Stimulated activated CD8-positive, alpha-beta memory T cell treated with anti-CD3 and anti-CD28 coated beads, Interleukin-4, amount 100 ng/mL, for 48 hours (primary cell): ENCODE data around the gene PTMS.
"Not testable (repeated sequence)": the region's sequence is repeated elsewhere in the genome, so short reads cannot be mapped to it uniquely, and the experiment has no call there.

Experiments
- DNase-seq: peaks from one replicate; pipeline ENCODE4 v3.0.0-alpha.2; 2020

Gene PTMS, protein sequence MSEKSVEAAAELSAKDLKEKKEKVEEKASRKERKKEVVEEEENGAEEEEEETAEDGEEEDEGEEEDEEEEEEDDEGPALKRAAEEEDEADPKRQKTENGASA

DNA sequence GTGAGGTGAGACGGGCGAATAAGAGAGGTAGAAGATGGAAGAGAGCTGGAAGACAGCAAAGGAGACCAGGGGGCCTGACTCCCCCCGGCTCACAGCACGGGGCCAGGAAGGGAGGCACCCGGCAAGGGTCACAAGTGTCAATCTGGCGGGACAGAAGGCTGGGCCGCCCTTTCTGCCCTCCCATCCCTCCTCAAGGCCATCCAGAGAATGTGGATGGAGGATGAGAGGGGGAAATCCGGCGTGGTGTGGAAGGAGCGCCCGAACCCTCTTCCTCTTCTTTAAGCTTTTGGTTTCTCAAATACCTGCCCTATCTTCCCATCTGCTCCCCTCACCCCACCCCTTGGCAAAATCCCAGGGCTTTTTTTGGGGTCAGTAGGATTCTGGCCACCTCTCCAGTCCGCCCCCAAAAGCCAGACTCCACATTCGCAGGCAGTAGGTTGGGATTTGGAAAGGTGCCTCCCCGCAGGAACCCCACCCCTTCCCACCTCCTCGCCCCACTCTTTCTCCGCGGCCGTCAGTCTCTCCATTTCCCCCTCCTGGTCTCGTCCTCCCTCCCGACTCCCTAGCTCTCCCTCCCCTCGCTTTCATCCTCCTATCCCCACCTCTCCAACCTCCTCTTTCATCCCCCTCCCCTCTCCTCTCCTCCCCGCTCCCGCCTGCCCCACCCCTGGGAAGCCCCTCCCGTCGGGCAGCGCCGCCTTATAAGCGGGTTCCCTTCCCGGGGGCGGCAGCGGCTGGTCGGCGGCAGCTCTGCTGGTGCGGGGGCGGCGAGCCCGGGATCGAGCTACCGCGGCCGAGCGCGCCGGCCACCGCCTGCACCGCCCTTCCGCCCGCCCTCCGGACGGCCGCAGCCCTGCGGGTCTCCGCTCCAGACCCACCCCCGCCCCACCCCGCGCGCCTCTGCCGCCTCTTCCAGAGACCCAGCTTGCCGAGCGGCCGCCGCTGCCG, at the start of gene PTMS:
Gene PTMS, plus strand, starts transcription at position 730 of the 948 bp plus-strand sequence. CDS start 343 bp downstream, outside the sequence.
- DNase-seq, result peak; percentile 72

DNA sequence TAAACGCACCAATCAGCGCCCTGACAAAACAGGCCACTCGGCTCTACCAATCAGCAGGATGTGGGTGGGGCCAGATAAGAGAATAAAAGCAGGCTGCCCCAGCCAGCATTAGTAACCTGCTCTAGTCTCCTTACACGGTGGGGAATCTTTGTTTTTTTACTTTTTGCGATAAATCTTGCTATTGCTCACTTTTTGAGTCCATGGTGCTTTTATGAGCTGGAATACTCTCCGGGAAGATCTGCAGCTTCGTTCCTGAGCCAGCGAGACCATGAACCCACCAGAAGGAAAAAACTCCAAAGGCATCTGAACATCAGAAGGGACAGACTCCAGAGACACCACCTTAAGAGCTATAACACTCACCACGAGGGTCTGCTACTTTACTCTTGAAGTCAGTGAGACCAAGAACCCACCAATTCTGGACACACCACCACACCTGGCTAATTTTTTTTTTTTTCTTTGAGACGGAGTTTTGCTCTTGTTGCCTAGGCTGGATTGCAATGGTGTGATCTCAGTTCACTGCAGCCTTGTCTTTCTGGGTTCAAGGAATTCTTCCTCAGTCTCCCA, 49.2 kb upstream of the PTMS start:
- DNase-seq, result no peak

DNA sequence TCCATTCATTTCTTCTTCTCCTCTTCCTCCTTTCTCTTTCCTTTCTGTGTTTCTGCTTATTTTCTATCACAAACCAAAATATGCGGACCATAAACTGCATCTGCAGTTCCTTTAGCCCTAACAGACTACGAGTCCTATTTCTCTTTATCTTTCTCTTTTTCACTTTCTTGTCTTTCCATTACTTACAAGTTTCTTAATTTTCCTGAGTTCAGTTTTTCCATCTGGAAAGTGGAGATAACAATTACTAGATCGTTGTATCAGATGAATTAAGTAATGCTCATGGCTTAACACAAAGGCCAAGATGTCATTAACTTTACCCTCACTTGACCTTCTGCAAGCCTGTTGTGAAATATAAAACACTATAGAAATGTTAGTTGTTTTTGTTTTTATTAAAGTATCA, 43.3 kb upstream of the PTMS start:
- no peak for DNase-seq

DNA sequence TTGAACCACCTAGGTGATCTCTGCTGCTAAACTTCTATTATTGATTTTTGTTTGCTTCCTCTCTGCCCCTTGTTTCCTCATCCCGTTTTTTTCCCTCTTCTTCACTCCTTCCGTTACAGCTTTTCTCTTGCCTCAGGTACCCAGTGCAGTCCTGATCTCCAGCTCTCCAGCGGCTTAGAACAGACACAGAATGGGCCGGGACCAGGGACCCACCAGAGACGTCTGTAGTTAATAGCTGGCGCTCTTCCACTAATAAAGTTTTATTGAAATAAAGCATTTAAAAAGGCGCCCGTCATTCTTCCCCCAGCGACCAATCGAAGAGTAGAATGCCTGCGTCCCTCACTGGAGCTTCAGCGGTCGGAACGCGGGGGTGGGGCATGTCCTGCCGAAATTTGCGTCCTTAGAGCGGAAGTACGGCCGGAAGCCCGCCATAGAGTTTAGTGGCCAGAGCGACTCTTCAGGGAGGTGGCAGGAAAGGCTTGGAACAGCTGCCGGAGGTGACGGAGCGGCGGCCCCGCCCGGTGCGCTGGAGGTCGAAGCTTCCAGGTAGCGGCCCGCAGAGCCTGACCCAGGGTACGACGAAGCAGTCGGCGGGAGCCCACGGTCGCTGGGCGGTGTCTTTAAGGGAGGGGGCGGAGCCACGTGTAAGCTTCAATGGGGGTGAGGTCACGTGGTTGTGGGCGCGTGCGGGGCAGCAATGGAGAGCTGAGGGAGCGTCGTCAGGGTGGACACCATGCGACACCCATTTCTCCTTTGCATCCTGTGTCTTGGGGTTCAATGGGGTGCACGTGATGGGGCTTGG, 42.4 kb upstream of the PTMS start, which contains the start of gene COPS7A:
Gene COPS7A, plus strand, starts transcription at position 440 of the 802 bp plus-strand sequence. CDS start 611 bp downstream, outside the sequence.
- DNase-seq, result peak; percentile 98

DNA sequence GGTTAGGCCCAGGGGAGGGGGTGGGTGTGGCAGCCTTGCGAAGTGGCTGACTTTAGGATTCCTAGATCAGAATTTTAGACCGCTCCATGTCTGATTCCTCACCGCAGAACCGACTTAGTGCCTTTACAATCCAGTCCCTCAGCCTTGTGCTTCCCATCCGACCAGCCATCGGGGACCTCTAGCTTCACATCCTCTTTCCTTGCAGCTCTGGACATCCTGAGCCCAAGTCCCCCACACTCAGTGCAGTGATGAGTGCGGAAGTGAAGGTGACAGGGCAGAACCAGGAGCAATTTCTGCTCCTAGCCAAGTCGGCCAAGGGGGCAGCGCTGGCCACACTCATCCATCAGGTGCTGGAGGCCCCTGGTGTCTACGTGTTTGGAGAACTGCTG, 41.8 kb upstream of the PTMS start:
- DNase-seq, result peak; percentile 49

DNA sequence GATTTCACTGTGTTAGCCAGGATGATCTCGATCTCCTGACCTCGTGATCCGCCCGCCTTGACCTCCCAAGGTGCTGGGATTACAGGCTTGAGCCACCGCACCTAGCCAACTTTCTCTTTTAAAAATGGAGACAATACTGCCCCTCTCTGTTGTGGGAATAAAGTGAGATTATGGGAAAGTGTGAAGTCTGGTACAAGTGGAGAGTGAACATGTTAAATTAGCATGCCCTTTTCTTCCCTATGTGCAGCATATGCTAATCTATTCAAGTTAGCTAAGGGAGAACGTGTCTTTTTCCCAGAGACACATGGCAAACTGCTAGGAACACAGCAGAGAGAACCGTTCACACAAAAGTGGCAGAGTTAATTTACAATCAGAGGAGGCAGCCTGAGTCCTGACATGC, 40.8 kb upstream of the PTMS start:
- no peak for DNase-seq

DNA sequence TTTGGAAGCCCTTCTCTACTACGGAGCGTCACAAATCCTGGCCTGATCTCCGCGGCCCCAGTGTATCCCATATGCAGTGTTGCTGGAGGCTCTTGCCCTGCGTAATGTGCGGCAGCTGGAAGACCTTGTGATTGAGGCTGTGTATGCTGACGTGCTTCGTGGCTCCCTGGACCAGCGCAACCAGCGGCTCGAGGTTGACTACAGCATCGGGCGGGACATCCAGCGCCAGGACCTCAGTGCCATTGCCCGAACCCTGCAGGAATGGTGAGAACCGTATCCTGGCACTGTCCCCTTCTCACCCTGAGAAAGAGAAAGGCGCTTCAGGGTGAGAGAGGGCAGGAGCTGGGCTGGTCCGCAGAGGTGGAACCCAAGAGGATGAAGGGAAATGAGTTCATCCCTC, 37.0 kb upstream of the PTMS start:
- no peak for DNase-seq

DNA sequence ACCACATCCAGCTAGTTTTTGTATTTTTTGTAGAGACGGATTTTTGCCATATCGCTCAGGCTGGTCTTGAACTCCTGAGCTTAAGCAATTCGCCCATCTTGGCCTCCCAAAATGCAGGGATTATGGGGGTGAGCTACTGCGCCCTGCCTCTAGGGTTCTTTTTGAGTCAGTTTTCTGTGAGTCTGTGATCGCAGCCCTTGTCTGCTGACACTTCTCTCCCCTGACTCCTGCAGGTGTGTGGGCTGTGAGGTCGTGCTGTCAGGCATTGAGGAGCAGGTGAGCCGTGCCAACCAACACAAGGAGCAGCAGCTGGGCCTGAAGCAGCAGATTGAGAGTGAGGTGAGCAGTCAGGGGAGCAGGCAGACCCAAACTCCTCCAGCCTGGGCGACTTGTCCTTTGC, 36.0 kb upstream of the PTMS start:
- no peak for DNase-seq

DNA sequence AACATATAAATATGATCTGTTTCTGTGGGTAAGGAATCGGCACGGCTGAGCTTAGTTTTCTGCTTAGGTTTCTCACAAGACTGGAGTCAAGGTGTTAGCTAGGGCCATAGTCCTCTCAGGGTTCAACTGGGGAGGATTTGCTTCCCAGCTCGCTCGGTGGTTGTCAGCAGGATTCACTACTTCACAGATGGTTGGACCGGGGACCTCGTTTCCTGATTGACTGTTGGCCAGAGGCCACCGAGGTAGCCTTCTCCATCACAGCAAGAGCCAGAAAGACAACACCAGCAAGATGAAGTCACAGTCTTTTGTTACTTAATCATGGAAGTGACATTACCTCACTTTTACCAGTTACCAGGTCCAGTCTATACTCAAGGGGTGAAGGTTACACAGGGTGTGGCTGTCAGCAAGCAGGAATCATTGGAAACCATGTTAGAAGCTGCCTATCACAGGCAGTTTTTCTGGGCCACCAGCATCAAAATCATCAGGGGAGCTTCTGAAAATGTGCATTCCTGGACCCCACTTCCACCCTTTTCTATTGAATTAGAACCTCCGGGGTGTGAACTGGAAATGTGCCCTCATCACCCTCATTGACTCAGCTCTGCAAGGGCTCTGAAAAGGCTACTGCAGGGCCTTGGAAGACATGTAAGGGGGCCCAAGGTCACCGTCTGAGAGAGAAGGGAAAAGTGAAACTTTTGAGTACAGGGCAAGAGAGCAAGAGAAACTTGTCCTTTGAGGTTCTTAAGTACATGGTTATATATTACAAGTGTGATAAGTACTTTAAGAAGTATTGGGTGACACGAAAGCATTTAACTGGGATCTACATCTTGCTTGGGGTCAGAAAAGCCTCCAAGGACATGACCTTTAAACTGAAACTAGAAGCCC, 31.4 kb upstream of the PTMS start:
- no peak for DNase-seq

DNA sequence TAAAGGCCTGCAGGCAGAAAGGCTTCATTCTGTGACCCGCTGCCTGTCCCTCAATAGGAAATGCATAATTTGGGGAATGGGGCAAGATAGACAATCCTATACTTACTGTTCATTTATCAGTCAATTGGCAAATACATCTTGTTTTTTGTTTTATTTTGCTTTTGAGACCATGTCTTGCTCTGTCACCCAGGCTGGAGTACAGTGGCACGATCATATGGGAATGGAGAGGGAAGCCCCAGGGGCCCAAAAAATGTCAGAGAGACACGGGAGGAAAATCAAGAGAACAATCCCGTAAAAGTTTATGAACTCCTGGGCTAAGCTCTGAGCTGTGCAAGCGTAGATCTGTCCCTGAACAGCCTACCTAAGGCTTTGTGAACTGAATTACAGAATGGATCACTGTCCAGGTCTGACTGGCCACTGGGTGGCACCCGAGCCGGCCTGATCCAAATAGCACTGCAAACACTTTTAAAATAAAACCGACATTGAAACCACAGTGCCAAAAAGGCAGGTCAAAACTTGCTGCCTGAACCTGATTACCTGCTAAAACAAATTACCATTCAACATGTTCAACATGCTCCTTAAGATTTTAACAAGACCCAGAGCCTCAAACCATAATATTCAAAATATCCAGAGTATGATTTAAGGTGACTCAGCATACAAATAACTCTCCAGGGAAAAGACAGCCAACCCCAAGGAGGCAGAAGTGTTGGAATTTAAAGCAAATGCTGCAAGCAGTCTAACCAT, 30.5 kb upstream of the PTMS start:
- peak; percentile 52 for DNase-seq

DNA sequence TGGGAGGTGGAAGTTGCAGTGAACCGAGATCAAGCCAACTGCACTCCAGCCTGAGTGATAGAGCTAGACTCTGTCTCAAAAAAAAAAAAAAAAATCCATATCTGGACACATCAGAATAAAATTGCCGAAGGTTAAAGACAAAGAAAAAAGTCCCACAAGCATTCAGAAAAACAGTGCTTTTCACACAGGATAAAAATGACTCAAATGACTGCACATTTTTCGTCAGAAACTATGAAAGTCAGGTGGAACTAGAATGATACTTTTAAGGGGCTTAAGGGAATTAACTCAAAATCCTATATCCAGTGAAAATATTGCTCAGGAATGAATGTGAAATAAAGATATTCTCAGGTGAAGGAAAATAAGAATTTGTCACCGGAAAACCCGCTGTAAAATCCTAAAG, 29.4 kb upstream of the PTMS start:
- DNase-seq, result no peak

DNA sequence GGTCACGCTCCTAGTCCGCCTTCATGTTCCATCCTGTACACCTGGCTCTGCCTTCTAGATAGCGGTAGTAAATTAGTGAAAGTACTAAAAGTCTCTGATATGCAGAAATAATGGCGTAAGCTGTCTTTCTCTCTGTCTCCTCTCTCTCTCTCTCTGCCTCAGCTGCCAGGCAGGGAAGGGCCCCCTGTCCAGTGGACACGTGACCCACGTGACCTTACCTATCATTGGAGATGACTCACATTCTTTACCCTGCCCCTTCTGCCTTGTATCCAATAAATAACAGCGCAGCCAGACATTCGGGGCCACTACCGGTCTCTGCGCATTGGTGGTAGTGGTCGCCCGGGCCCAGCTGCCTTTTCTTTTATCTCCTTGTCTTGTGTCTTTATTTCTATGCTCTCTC, 24.1 kb upstream of the PTMS start:
- DNase-seq, result not testable (repeated sequence)

DNA sequence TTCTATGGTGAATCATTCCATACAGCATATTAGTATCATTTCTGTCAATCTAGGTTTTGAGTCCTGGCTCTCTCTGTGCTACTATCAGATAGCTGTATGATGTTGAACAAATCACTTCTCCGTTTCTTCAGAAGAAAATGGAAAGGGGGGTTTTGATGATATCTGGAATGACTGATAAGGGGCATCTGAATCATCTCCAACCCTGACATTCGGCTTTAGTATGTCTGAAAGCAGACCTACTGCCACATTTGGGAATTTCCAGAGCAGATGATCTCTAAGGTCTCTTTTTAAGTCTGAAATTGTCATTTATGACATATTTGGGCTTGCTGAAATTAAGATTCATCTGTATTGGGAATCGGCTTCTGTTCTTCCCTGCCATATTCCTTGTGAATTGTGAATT, 23.3 kb upstream of the PTMS start:
- DNase-seq, result no peak

DNA sequence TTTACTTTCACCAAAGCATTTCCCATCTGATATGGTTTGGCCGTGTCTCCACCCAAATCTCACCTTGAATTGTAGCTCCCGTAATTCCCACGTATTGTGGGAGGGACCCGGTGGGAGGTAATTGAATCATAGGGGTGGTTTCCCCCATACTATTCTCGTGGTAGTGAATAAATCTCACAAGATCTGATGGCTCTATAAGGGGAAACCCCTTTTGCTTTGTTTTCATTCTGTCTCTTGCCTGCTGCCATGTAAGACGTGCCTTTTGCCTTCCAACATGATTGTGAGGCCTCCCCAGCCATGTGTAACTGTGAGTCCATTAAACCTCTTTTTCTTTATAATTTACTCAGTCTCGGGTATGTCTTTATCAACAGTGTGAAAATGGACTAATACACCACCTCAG, 22.9 kb upstream of the PTMS start:
- peak; percentile 47 for DNase-seq

DNA sequence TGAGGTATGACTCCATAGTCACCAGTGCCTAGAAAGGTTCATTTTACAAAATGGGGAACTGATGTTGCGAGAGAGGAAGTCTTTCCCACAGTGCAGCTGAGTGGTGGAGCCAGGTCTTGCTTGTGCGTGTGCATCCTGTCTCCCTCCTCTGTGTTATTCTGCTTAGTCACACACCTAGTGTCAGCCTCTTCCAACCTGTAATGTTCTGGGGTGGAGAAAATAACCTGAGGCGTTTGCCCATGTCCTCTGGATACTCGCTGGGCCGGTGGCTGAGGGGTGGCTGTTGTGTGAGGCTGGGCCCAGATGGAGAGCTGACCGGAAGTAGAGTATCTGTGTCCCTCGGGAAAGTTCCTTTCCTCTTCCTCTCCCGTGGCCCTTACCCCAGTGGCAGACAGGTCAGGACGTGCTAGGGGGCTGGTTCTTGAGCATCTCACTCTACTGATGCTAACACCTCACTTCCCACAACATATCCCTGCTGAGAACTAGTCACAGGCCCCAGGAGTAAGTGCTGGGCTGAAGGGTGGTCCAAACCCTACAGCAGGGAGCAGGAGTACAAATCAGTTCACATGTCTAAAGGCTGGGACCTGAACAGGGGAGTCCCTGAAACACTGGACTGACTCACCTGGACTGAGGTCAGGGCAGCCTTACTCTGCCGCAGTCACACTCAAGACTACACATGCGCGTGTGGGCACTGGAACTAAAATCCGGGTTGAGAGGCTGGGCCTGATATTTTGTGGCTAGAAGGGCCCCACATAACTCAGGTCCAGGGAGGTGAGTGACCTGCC, 20.2 kb upstream of the PTMS start:
- no peak for DNase-seq

DNA sequence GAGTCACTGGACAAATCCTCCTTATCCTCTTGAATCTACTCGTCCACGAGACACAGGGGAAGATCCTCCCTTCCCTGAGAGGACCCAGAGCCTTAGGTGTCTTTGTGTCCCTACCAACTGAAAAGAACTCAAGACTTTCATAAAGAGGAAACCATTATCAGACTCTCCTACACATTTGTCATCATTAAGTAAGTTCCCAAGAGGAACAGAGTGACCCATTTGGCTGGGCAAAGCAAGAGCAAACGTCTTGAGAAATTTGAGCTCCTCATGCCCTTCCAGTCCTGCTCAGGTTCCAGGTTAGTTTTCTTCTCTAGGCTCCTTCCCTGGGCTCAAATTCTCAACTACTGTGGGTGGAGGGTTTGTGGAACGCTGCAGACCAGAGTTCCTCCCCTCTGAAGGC, 18.9 kb upstream of the PTMS start:
- no peak for DNase-seq

DNA sequence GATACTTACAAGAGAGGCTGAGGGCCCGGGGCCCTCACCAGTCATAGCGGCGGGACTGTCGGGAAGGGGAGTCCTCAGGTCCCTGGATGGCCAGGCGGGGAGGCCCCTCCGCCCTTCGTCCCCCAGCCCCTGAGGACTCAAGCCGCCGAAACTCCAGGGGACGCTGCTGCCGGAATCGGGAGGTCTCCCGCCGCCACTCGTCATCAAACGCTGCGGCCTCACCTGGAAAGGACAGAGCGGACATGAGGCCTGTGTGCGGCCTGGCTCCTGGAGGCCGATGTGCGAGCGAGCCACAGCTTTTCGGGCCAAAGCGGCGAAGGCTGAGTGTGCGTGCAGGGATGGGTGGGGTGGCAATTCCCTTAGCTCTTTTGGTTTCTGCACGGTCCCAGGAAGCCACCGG, 17.4 kb upstream of the PTMS start:
- no peak for DNase-seq

DNA sequence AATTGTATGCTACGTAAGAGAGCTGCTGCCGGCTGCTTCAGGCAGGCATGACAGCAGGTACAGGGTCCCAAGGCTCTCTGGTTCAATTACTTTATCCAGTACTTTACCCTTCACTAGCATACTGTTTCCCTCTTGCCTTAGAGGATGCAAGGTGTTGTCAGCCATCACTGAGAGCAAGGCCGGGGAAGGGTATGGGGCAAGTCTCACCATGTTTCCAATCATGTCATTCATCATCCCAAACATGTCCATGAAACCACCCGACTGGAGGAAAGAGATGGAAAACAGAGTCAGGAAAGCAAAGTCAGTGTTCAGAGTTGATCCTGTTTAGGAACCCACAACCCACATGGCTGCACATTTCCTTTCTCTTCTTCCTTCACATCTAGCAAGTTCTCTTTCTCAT, 15.7 kb upstream of the PTMS start:
- no peak for DNase-seq

DNA sequence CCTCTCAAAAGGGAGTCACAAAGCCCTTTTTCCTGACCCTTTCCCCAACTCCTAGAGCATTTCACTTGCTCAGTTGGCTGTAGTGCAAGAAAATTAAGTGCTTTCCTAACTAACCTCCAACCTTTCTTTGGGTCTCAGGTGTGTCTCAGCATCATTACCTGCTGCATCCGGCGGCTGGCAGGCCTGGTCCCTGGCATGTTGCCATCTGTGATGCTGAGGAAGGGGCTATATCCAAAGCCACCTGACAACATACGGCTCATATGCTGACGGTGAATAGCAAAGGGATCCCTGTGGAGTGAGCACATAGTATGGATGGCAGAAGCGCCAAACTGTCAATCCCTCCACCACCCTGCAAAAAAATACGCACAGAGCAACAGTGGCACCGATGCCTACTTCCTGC, 14.4 kb upstream of the PTMS start:
- no peak for DNase-seq

DNA sequence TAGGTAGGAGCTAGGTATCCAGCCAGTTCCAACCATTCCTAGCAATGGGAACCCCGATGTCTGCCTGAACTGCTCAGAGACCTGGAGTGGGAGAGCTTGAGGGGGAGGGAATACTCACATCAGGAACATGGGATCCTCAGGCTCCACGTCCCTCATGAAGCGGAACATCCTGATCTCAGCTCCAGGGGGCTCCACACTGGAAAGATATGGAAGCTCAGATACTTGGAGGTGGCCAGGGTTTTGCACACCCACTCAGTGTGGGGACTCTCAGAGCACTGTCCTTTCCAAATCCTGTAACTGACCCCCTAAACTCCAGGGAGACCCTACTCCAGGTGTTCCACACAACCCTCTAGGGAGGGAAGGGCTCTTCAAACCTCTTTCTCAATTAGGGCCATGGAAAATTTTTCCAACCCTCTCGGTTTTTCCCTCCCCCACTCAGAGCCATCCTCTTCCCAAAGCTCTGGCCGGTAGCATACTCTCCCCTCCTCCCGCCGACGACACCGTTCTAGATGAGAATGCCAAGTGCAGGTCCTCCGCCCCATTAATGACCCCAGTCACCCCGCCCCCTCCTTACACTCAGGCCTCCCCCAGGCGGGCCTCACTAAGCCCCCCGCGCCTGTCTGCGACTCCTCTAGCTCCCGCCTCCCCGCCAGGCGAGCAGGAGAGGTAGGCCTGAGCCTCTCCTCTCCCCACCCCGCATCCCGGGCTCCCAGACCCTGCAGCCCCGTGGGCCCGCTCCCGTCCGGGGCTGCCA, 13.8 kb upstream of the PTMS start:
- DNase-seq, result no peak
